T-helper 2 cell treated with Interferon-gamma antibody and Interleukin-4, amounts not matched to agents 100 ng/mL and 5 ng/mL, for 36 hours (primary cell): ENCODE data around the gene FERMT3. TPM values are rescaled to one million over a fixed set of nuclear protein-coding genes. Genes with fewer than 3 reads are reported as not detected.

Source experiments
- intact Hi-C: fragments of 100-400 bp; cut with micrococcal nuclease; formaldehyde crosslinking; loops from one replicate; pipeline ENCODE4 v1.15.1; 2023
- total RNA-seq: library from RNA; stranded (reverse); gene quantifications from 2 replicates; pipeline ENCODE4 v1.2.3, GENCODE V29; 2022

FERMT3 gene
- total RNA-seq, 1 donor from 2014 or later, result 211 TPM

- intact Hi-C loops, result no loop called here
These were observed 25.9 kb downstream of the FERMT3 start for GRCh38 chr11:64232182-64232966.

- intact Hi-C loops, result no loop called here
These were observed 26.4 kb downstream of the FERMT3 start for GRCh38 chr11:64232967-64233315.

GRCh38 chr11:64233913-64234586 is 27.5 kb downstream of the FERMT3 start, which contains the start of gene VEGFB:
Gene VEGFB, plus strand, starts transcription at chr11:64234584. Its CDS starts 250 bp downstream, at chr11:64234834.
- intact Hi-C loops, result no loop called here

GRCh38 chr11:64234647-64235379 is 28.3 kb downstream of the FERMT3 start:
- intact Hi-C loops, result no loop called here

GRCh38 chr11:64235437-64236161 is 29.1 kb downstream of the FERMT3 start:
- intact Hi-C loops, result no loop called here

DNA sequence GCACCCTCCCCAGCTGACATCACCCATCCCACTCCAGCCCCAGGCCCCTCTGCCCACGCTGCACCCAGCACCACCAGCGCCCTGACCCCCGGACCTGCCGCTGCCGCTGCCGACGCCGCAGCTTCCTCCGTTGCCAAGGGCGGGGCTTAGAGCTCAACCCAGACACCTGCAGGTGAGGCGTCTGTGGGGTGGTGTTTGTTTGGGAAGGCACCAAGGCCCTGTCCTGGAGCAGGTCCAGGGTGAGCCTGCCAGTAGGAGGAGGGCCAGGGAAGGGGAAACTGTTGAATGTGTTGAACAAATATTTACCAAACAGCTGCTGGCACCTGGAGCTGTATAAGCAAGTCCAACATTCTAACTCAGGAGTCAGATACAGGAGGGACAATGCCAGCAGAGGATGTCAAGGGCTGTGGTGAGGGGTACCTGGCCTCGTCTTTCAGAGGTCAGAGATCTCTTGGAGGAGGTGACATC is 31.0 kb downstream of the FERMT3 start:
- intact Hi-C loops, result no loop called here

DNA sequence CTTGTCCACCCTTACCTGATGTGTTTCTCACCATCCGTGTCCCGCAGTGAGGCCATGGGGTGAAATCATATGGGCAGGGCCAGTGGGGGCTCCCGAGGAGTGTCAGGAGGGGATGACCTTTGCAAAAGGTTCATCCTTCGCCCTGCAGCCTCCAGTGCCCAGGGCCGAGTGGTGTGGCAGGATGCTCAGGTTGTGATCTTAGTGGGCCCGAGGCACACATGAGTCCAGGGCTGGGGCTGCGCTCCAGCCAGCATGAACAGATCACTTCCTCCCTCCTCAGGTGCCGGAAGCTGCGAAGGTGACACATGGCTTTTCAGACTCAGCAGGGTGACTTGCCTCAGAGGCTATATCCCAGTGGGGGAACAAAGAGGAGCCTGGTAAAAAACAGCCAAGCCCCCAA is 31.6 kb downstream of the FERMT3 start:
- intact Hi-C loops, result no loop called here

DNA sequence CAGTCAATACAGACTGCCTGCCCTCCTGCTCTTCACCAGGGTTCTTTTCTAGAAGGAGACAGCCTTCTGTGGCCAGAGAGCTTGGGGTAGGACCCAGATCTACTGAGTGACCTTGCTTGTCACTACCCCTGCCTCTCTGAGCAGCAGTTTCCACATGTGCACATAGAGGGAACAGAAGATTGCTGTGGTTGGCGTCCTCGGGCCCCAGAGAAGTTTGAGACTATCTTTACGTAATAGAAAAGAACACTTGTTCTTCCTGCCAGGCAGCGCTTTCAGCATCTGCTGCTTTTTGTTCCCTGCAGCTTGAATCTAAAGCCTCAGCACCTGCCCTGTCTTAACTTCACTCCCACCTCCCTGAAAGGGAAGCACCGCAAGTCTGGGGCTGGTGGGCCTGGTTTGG is 32.5 kb downstream of the FERMT3 start:
- intact Hi-C loops, result no loop called here

GRCh38 chr11:64239662-64240434 is 33.3 kb downstream of the FERMT3 start:
- intact Hi-C loops, result loop anchor here (2.0 to 10.0 kb wide), 5 partner anchors 13 to 505 kb away; partner anchors contain the start of genes BAD, FERMT3, GPR137 and NUDT22

- intact Hi-C loops, result loop anchor here (1.0 to 10.0 kb wide), 8 partner anchors 10 to 504 kb away; partner anchors contain the start of genes BAD, DNAJC4, ESRRA and FERMT3
These were observed 34.1 kb downstream of the FERMT3 start, which contains the start of gene FKBP2 for GRCh38 chr11:64240435-64241240. Gene FKBP2, plus strand, starts transcription at chr11:64241095. Its CDS starts 1,293 bp downstream, at chr11:64242388.

DNA sequence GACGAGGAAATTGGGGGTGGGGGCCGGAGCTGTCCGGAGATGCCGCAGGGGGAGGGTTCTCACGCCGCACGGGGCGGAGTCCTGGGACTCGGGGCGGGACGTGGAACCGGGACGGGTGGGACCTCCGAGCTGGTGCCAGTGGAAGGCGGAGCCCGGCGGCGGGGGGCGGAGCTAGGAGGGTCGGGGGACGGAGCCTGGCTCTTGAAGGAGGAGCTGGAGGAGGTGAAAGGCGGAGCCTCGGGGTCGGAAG is 34.6 kb downstream of the FERMT3 start:
- intact Hi-C loops, result loop anchor here (1.0 to 10.0 kb wide), 8 partner anchors 11 to 504 kb away; partner anchors contain the start of genes BAD, DNAJC4, ESRRA and FERMT3

GRCh38 chr11:64241491-64242374 is 35.2 kb downstream of the FERMT3 start:
- intact Hi-C loops, result loop anchor here (1.0 to 10.0 kb wide), 8 partner anchors 11 to 503 kb away; partner anchors contain the start of genes BAD, DNAJC4, ESRRA and FERMT3

DNA sequence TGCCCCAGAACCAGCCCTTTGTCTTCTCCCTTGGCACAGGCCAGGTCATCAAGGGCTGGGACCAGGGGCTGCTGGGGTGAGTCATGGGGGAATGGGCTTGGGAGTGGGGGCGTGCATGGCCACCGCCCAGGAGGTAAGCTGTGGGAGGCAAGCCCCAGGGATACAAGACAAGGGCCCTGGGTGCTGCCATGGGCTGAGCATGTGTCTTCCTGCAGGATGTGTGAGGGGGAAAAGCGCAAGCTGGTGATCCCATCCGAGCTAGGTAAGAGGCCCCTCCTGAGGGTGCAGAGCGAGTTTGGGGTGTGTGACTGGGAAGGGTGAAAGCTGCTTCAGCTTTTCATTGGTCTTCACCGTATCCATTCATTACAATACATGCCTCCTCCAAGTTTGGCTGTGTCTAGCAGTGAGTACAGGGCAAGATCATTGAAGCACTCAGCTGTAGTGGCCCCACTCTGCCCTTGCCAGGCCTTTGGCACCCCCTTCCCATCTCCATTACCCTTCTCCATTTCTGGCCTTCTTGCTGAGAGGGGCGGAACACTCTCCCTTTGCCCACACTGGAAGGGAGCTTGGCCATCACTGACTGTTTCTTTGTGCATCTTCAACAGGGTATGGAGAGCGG is 36.8 kb downstream of the FERMT3 start:
- intact Hi-C loops, result loop anchor here (5.0 to 10.0 kb wide), 2 partner anchors 36 to 501 kb away; partner anchors contain the start of genes FERMT3 and RASGRP2

GRCh38 chr11:64244107-64244506 is 37.6 kb downstream of the FERMT3 start:
- intact Hi-C loops, result loop anchor here (5.0 to 10.0 kb wide), 2 partner anchors 37 to 501 kb away; partner anchors contain the start of genes FERMT3 and RASGRP2

- intact Hi-C loops, result loop anchor here (5.0 to 10.0 kb wide), 2 partner anchors 38 to 500 kb away; partner anchors contain the start of genes FERMT3 and RASGRP2
These were observed 38.4 kb downstream of the FERMT3 start for GRCh38 chr11:64244966-64245365.

GRCh38 chr11:64245401-64245796 is 38.9 kb downstream of the FERMT3 start:
- intact Hi-C loops, result loop anchor here (10.0 kb wide), 1 partner anchor 499 kb away; the partner anchor contains the start of gene RASGRP2
